Measurements from ENCODE around the gene ACTN1.

The ACTN1 gene

GRCh38 chr14:68948686-68949600 is 30.2 kb downstream of the ACTN1 start:
- DNase-seq: no peak

- DNase-seq: no peak
These were observed 31.3 kb downstream of the ACTN1 start for GRCh38 chr14:68947802-68948201.

GRCh38 chr14:68946489-68946822 is 32.6 kb downstream of the ACTN1 start:
- DNase-seq: no peak

- no peak for DNase-seq
These were observed 33.3 kb downstream of the ACTN1 start for GRCh38 chr14:68945585-68946488.

- no peak for DNase-seq
These were observed 33.9 kb downstream of the ACTN1 start for GRCh38 chr14:68945190-68945584.

GRCh38 chr14:68944162-68944561 is 34.9 kb downstream of the ACTN1 start:
- no peak for DNase-seq

GRCh38 chr14:68943107-68943506 is 36.0 kb downstream of the ACTN1 start:
- no peak for DNase-seq

- no peak for DNase-seq
These were observed 36.6 kb downstream of the ACTN1 start for GRCh38 chr14:68942296-68943035.

- DNase-seq: no peak
These were observed 37.3 kb downstream of the ACTN1 start for GRCh38 chr14:68941820-68942219.

GRCh38 chr14:68940614-68941185 is 38.4 kb downstream of the ACTN1 start:
- no peak for DNase-seq

GRCh38 chr14:68939893-68940613 is 39.0 kb downstream of the ACTN1 start:
- DNase-seq: no peak

- DNase-seq: no peak
These were observed 39.8 kb downstream of the ACTN1 start for GRCh38 chr14:68939181-68939892.

GRCh38 chr14:68938271-68939150 is 40.6 kb downstream of the ACTN1 start:
- no peak for DNase-seq

GRCh38 chr14:68937471-68938270 is 41.4 kb downstream of the ACTN1 start:
- no peak for DNase-seq

- no peak for DNase-seq
These were observed 42.1 kb downstream of the ACTN1 start for GRCh38 chr14:68936980-68937379.

GRCh38 chr14:68936476-68936875 is 42.6 kb downstream of the ACTN1 start:
- DNase-seq: no peak

- DNase-seq: no peak
These were observed 43.3 kb downstream of the ACTN1 start for GRCh38 chr14:68935761-68936214.

GRCh38 chr14:68934066-68934465 is 45.0 kb downstream of the ACTN1 start:
- no peak for DNase-seq

GRCh38 chr14:68932686-68933085 is 46.4 kb downstream of the ACTN1 start:
- no peak for DNase-seq
